NCI-H460 (cell line): ENCODE measurements around the gene NEURL1. TPM values are rescaled to one million over a fixed set of nuclear protein-coding genes. Genes with fewer than 3 reads are reported as not detected.

Experiments used
- DNase-seq: peaks from one replicate; pipeline ENCODE4 v3.0.0-alpha.2; 2016; ENCODE audit warnings: low read depth; ENCODE audit errors: extremely low read depth
- polyA plus RNA-seq: library from polyadenylated mRNA; depleted of rRNA; stranded (reverse); fragments of >200 nt; gene quantifications from 2 replicates; pipeline ENCODE4 v1.2.3, GENCODE V29; 2014; cell fraction: nucleus; rRNA removed
- total RNA-seq: library from RNA; depleted of rRNA; stranded (reverse); fragments of >200 nt; shearing (Covaris generic); gene quantifications from 2 replicates; pipeline ENCODE4 v1.2.3, GENCODE V29; 2014; rRNA removed

The NEURL1 gene
- total RNA-seq: 0.14 TPM in 1 of 2 replicates, not detected in the other
- 0.03 TPM in 1 of 2 replicates, not detected in the other for polyA plus RNA-seq

- DNase-seq: no peak
Observed at GRCh38 chr10:103493362-103493915, at the start of gene NEURL1. TSS of gene NEURL1 (plus strand) at chr10:103493705. CDS start at chr10:103494388, 683 bp downstream.

- no peak for DNase-seq
Observed at GRCh38 chr10:103444478-103444877, 49.0 kb upstream of the NEURL1 start.

- DNase-seq: no peak
Observed at GRCh38 chr10:103445366-103445765, 48.1 kb upstream of the NEURL1 start.

GRCh38 chr10:103445767-103446567 is 47.5 kb upstream of the NEURL1 start:
- no peak for DNase-seq

- DNase-seq: no peak
Observed at GRCh38 chr10:103447187-103447586, 46.3 kb upstream of the NEURL1 start.

- DNase-seq: peak; percentile 18
Observed at GRCh38 chr10:103448746-103449145, 44.8 kb upstream of the NEURL1 start.

- DNase-seq: no peak
Observed at GRCh38 chr10:103449208-103450144, 44.0 kb upstream of the NEURL1 start.

GRCh38 chr10:103450201-103450695 is 43.3 kb upstream of the NEURL1 start:
- DNase-seq: no peak

- peak; percentile 58 for DNase-seq
Observed at GRCh38 chr10:103451091-103451813, 42.3 kb upstream of the NEURL1 start.

- DNase-seq: peak; percentile 28
Observed at GRCh38 chr10:103451831-103452505, 41.5 kb upstream of the NEURL1 start, which contains the start of gene CALHM2. TSS of gene CALHM2 (minus strand) at chr10:103452370. CDS start at chr10:103449941, 2,429 bp downstream.

- no peak for DNase-seq
Observed at GRCh38 chr10:103452506-103453230, 40.8 kb upstream of the NEURL1 start.

- DNase-seq: no peak
Observed at GRCh38 chr10:103454026-103454425, 39.5 kb upstream of the NEURL1 start.

- no peak for DNase-seq
Observed at GRCh38 chr10:103455235-103455634, 38.3 kb upstream of the NEURL1 start.

GRCh38 chr10:103456074-103456660 is 37.3 kb upstream of the NEURL1 start:
- DNase-seq: no peak

- no peak for DNase-seq
Observed at GRCh38 chr10:103457176-103457712, 36.3 kb upstream of the NEURL1 start.

- DNase-seq: no peak
Observed at GRCh38 chr10:103457896-103458583, 35.5 kb upstream of the NEURL1 start.

- DNase-seq: no peak
Observed at GRCh38 chr10:103458720-103459119, 34.8 kb upstream of the NEURL1 start, which contains the start of gene CALHM1. TSS of gene CALHM1 (minus strand) at chr10:103458900. CDS start at chr10:103458751, 149 bp downstream.
